ENCODE data around the gene FAM53A.

- no peak for TF ChIP-seq MAFK (IDR thresholded peaks at IDR 0.05; ENCODE audit: partially characterized antibody)
- TF ChIP-seq CTCF (IDR thresholded peaks at IDR 0.05) = no peak
- no peak for TF ChIP-seq RARB (CRISPR knock-in tag; IDR thresholded peaks at IDR 0.05)
- no peak for TF ChIP-seq CHD2 (IDR thresholded peaks at IDR 0.05; ENCODE audit: low read length, partially characterized antibody)
- TF ChIP-seq POLR2A (IDR thresholded peaks at IDR 0.05; ENCODE audit: low read length) = no peak
- TF ChIP-seq PHF8 (IDR thresholded peaks at IDR 0.05; ENCODE audit: borderline replicate concordance, low read depth) = no peak
Measured at GRCh38 chr4:1711055-1711570, 27.0 kb upstream of the FAM53A start.

Measured in A549 (cell line).